Activated naive CD8-positive, alpha-beta T cell treated with anti-CD3 and anti-CD28 coated beads, Interleukin-2, amount 50 U/mL, for 24 hours (primary cell): ENCODE data around the gene LRCH1.

ENCODE experiments used
- ATAC-seq: fragments of 150-1000 bp; cut with Tn5 transposase; one replicate; pipeline ENCODE4 v1.10.0; 2021
- DNase-seq: peaks from one replicate; pipeline ENCODE4 v3.0.0; 2021
- H3K27ac Mint-ChIP-seq: one replicate; pipeline ENCODE4 v1.8.0; 2021; ENCODE audit warnings: mild to moderate bottlenecking, mixed read lengths
- H3K27me3 Mint-ChIP-seq: one replicate; pipeline ENCODE4 v1.8.0; 2021; ENCODE audit warnings: mixed read lengths
- H3K36me3 Mint-ChIP-seq: one replicate; pipeline ENCODE4 v1.8.0; 2021; ENCODE audit warnings: low read depth, mixed read lengths
- H3K4me1 Mint-ChIP-seq: one replicate; pipeline ENCODE4 v1.8.0; 2021; ENCODE audit warnings: mixed read lengths
- H3K4me3 Mint-ChIP-seq: one replicate; pipeline ENCODE4 v1.8.0; 2021; ENCODE audit warnings: mild to moderate bottlenecking, moderate library complexity, mixed read lengths
- H3K9me3 Mint-ChIP-seq: one replicate; pipeline ENCODE4 v1.8.0; 2021; ENCODE audit warnings: mixed read lengths

Gene LRCH1

GRCh38 chr13:46617885-46618284, 64.9 kb downstream of the LRCH1 start:
- H3K27me3 Mint-ChIP-seq = no peaks in the 10 kb centered on the region
- peaks cover 57% of the 10 kb centered on the region for H3K4me1 Mint-ChIP-seq
- H3K27ac Mint-ChIP-seq = no peak overlapping the region
- DNase-seq (no peak), ATAC-seq (no peak)
- H3K9me3 Mint-ChIP-seq = no peaks in the 10 kb centered on the region
- H3K36me3 Mint-ChIP-seq = no peaks in the 10 kb centered on the region
- H3K4me3 Mint-ChIP-seq = no peak overlapping the region

- Mint-ChIP-seq H3K4me1 (peaks cover 61% of the 10 kb centered on the region), H3K9me3 (no peaks in the 10 kb centered on the region), H3K36me3 (no peaks in the 10 kb centered on the region), H3K4me3 (no peak overlapping the region), H3K27ac (peak overlapping the region; percentile 51), H3K27me3 (no peaks in the 10 kb centered on the region)
- DNase-seq (no peak), ATAC-seq (no peak)
Measured at GRCh38 chr13:46618694-46619254, 65.8 kb downstream of the LRCH1 start.

GRCh38 chr13:46620029-46620428, 67.1 kb downstream of the LRCH1 start:
- Mint-ChIP-seq H3K27me3 (no peaks in the 10 kb centered on the region), H3K4me3 (no peak overlapping the region), H3K4me1 (peaks cover 68% of the 10 kb centered on the region), H3K9me3 (no peaks in the 10 kb centered on the region), H3K27ac (no peak overlapping the region), H3K36me3 (no peaks in the 10 kb centered on the region)
- ATAC-seq (no peak), DNase-seq (no peak)

DNA sequence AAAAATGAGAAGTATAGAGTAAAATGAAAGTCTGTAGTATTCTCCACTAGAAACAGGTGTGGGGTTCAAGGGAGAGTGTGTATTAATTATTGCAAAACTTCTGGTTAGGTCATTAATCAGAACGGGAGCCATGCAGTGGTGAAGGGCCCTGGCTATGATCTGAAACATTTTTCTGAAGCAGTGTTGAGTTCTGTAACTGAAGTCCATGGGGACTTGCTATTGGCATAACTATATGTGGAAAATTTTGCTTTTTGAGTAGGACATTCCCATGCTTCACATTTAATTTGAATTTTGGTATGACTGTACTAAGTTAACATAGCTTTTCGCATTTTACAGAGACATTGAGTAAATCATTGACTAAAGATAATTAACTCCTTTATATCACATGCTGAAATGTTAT, 67.5 kb downstream of the LRCH1 start:
- ATAC-seq = no peak
- Mint-ChIP-seq H3K27me3 (no peaks in the 10 kb centered on the region), H3K27ac (no peak overlapping the region), H3K4me1 (peaks cover 69% of the 10 kb centered on the region), H3K9me3 (no peaks in the 10 kb centered on the region), H3K4me3 (no peak overlapping the region), H3K36me3 (no peaks in the 10 kb centered on the region)
- no peak for DNase-seq

DNA sequence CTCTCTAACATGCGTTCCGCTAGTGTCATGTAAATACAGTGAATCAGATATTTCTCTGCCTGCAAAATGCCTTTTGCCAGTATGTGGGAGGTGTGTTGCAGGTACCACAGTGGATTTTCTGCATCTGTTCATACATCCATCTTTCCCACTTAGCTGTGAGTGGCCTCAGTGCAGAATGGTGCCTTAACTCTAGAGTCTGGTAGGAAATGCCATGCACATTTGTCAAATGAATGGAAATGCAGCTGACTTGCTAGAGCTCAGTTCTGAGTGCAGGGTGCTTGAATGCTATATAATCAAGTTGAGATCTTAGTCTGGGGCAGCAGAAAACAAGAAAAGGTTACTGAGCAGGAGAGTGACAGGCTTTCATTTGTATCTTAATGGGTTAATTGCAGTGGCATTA, 68.2 kb downstream of the LRCH1 start:
- Mint-ChIP-seq H3K27me3 (no peaks in the 10 kb centered on the region), H3K36me3 (no peaks in the 10 kb centered on the region), H3K4me3 (no peak overlapping the region), H3K27ac (no peak overlapping the region), H3K4me1 (peaks cover 72% of the 10 kb centered on the region), H3K9me3 (no peaks in the 10 kb centered on the region)
- ATAC-seq (no peak), DNase-seq (no peak)

- Mint-ChIP-seq H3K4me1 (peaks cover 74% of the 10 kb centered on the region), H3K27me3 (no peaks in the 10 kb centered on the region), H3K27ac (no peak overlapping the region), H3K4me3 (no peak overlapping the region), H3K36me3 (no peaks in the 10 kb centered on the region), H3K9me3 (no peaks in the 10 kb centered on the region)
- DNase-seq = no peak
- ATAC-seq = no peak
Measured at GRCh38 chr13:46621792-46622629, 69.0 kb downstream of the LRCH1 start.

GRCh38 chr13:46622630-46623256, 69.8 kb downstream of the LRCH1 start:
- no peaks in the 10 kb centered on the region for H3K36me3 Mint-ChIP-seq
- DNase-seq (no peak), ATAC-seq (no peak)
- no peaks in the 10 kb centered on the region for H3K9me3 Mint-ChIP-seq
- H3K27me3 Mint-ChIP-seq = no peaks in the 10 kb centered on the region
- peaks cover 75% of the 10 kb centered on the region for H3K4me1 Mint-ChIP-seq
- H3K27ac Mint-ChIP-seq = no peak overlapping the region
- no peak overlapping the region for H3K4me3 Mint-ChIP-seq

- Mint-ChIP-seq H3K9me3 (no peaks in the 10 kb centered on the region), H3K27me3 (no peaks in the 10 kb centered on the region), H3K27ac (no peak overlapping the region), H3K4me1 (peaks cover 74% of the 10 kb centered on the region), H3K4me3 (no peak overlapping the region), H3K36me3 (peaks cover 2% of the 10 kb centered on the region)
- DNase-seq (no peak), ATAC-seq (no peak)
Measured at GRCh38 chr13:46624353-46624752, 71.4 kb downstream of the LRCH1 start.

GRCh38 chr13:46624821-46625220, 71.9 kb downstream of the LRCH1 start:
- no peaks in the 10 kb centered on the region for H3K9me3 Mint-ChIP-seq
- H3K4me3 Mint-ChIP-seq = no peak overlapping the region
- DNase-seq = no peak
- no peak for ATAC-seq
- peaks cover 75% of the 10 kb centered on the region for H3K4me1 Mint-ChIP-seq
- peaks cover 2% of the 10 kb centered on the region for H3K36me3 Mint-ChIP-seq
- no peak overlapping the region for H3K27ac Mint-ChIP-seq
- H3K27me3 Mint-ChIP-seq = no peaks in the 10 kb centered on the region

- H3K36me3 Mint-ChIP-seq = peaks cover 2% of the 10 kb centered on the region
- H3K27me3 Mint-ChIP-seq = no peaks in the 10 kb centered on the region
- DNase-seq (no peak), ATAC-seq (no peak)
- no peak overlapping the region for H3K4me3 Mint-ChIP-seq
- no peaks in the 10 kb centered on the region for H3K9me3 Mint-ChIP-seq
- no peak overlapping the region for H3K27ac Mint-ChIP-seq
- peaks cover 69% of the 10 kb centered on the region for H3K4me1 Mint-ChIP-seq
Measured at GRCh38 chr13:46627462-46627861, 74.5 kb downstream of the LRCH1 start.

- H3K36me3 Mint-ChIP-seq = peaks cover 2% of the 10 kb centered on the region
- H3K4me1 Mint-ChIP-seq = peaks cover 64% of the 10 kb centered on the region
- ATAC-seq (no peak), DNase-seq (no peak)
- H3K27ac Mint-ChIP-seq = no peak overlapping the region
- no peaks in the 10 kb centered on the region for H3K9me3 Mint-ChIP-seq
- H3K4me3 Mint-ChIP-seq = no peak overlapping the region
- H3K27me3 Mint-ChIP-seq = no peaks in the 10 kb centered on the region
Measured at GRCh38 chr13:46628622-46629365, 75.8 kb downstream of the LRCH1 start.

DNA sequence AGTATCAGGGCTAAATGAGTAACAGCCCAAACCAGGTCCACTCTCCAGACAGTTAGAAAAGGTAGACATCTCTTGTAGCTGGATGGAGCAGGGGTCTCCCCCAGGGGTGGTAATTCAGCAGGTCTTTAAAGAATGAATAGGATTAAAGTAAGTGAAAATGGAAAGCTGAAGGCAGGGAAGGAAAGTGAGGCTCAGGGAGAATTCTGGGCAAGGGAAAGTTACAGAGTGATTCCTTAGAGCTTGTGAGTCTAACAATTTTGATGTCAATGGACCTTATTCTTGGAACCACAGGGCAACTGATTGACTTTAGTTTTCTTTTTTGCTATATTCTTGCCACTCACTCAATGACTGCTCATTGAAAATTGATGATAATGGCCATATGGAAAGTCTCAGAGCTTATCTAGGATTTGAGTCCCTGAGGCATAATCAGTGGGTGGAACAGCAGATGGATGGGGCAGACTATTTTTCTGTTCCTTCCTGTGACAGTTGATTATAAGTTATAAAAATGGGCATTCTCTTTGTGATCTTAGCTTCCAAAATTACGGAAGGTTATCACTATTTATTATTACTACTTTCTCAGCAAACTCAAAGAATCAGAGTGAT, 76.9 kb downstream of the LRCH1 start:
- Mint-ChIP-seq H3K27ac (no peak overlapping the region), H3K36me3 (peaks cover 5% of the 10 kb centered on the region), H3K4me1 (peaks cover 60% of the 10 kb centered on the region), H3K4me3 (no peak overlapping the region), H3K27me3 (no peaks in the 10 kb centered on the region), H3K9me3 (no peaks in the 10 kb centered on the region)
- no peak for ATAC-seq
- no peak for DNase-seq

DNA sequence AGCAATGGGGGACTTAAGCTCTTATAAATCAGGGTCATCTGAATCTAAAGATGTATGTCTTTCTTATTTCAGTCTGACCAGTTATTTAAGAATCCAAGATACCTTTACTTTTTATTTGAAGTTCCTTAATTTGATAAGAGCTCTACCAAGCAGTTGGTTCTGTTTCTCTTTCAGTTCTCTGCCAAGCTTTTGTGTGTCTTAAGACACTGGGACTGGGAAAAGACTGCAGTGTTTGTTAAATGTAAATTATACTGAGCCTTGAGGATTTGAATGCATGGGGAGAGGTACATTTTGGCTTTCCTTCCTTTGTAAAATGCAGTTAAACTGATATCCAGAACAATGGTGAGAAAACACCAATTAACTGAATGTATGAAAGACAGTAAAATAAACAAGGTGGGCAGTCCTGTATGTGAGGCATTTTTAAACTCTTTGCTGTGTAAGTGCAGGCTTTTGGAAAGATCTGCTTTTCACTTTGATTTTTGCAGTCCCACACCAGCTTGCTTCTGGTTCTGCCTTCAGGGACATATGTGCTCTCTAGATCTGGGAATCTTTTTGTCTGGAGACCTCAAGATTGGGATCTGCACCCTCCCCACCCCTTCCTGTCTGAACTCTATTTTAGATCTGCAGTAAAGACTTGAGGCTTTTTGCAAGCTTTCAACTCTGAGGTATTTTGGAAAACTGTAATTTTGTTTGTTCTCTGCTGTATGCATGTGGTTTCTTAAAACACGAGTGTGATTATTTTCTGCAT, 77.6 kb downstream of the LRCH1 start:
- peaks cover 54% of the 10 kb centered on the region for H3K4me1 Mint-ChIP-seq
- H3K9me3 Mint-ChIP-seq = no peaks in the 10 kb centered on the region
- no peaks in the 10 kb centered on the region for H3K27me3 Mint-ChIP-seq
- DNase-seq (no peak), ATAC-seq (no peak)
- H3K36me3 Mint-ChIP-seq = peaks cover 5% of the 10 kb centered on the region
- H3K4me3 Mint-ChIP-seq = no peak overlapping the region
- no peak overlapping the region for H3K27ac Mint-ChIP-seq

- no peak overlapping the region for H3K27ac Mint-ChIP-seq
- no peaks in the 10 kb centered on the region for H3K27me3 Mint-ChIP-seq
- H3K4me1 Mint-ChIP-seq = peaks cover 51% of the 10 kb centered on the region
- no peak for DNase-seq
- H3K9me3 Mint-ChIP-seq = no peaks in the 10 kb centered on the region
- no peak overlapping the region for H3K4me3 Mint-ChIP-seq
- peaks cover 5% of the 10 kb centered on the region for H3K36me3 Mint-ChIP-seq
- no peak for ATAC-seq
Measured at GRCh38 chr13:46631179-46631542, 78.2 kb downstream of the LRCH1 start.
